ENCODE results near the gene LRRC23. TPM values are rescaled to one million over a fixed set of nuclear protein-coding genes. Genes with fewer than 3 reads are reported as not detected.
A peak's percentile ranks its signal among the peaks of the same experiment; 100 is the strongest.

LRRC23 gene
- total and polyA plus RNA-seq, 7 donors: 5.3 to 21.0 (median 12.2) TPM

GRCh38 chr12:6943722-6944380 is 39.2 kb downstream of the LRRC23 start, which contains the start of the genes C12orf57 and RNU7-1:
C12orf57 (plus strand) TSS chr12:6944022; CDS start chr12:6944122, 100 bp downstream.
RNU7-1 (plus strand) TSS chr12:6943816.
- WGBS, 2 donors: 0% methylated on average over 31 of the region's 31 CpGs
- peaks cover 0 to 60% (median 49%) of the 10 kb centered on the region in 4 donors for H3K4me1 ChIP-seq
- intact Hi-C loops (cut with DNase I): loop anchor here (1.0 to 2.0 kb wide), 3 partner anchors 21 to 169 kb away; partner anchors contain the start of gene LPCAT3

GRCh38 chr12:6944381-6945186 is 40.0 kb downstream of the LRRC23 start:
- Histone ChIP-seq H3K4me3 (peak overlapping the region; percentile 52 to 76 (median 70)), H3K27me3 (no peaks in the 10 kb centered on the region), H3K36me3 (peaks cover 5 to 38% (median 12%) of the 10 kb centered on the region in 4 donors), H3K4me1 (peaks cover 0 to 55% (median 43%) of the 10 kb centered on the region in 4 donors), H3K27ac (peak overlapping the region; percentile 92 to 99 (median 96)), H3K9me3 (no peaks in the 10 kb centered on the region)
- WGBS, 2 donors: 2 to 3% methylated on average over 48 of the region's 48 CpGs
- TF ChIP-seq POLR2AphosphoS5 (IDR thresholded peaks at IDR 0.05) (peak; percentile 61 to 81 (median 75)), CTCF (IDR thresholded peaks at IDR 0.05) (peak; percentile 77 to 97 (median 89)), EP300 (IDR thresholded peaks at IDR 0.05) (no peak)
- peak; percentile 98 for DNase-seq
- intact Hi-C loops (cut with DNase I): loop anchor here (1.0 to 2.0 kb wide), 3 partner anchors 21 to 168 kb away; partner anchors contain the start of gene LPCAT3

More at GRCh38 chr12:6943722-6944380, 39.2 kb downstream of the LRRC23 start, which contains the start of the genes C12orf57 and RNU7-1:
- peak within 1 kb of the TSS; percentile 92 to 99 (median 96) for H3K27ac ChIP-seq
- no peaks in the 10 kb centered on the region for H3K9me3 ChIP-seq
- H3K36me3 ChIP-seq: peaks cover 5 to 46% (median 12%) of the 10 kb centered on the region in 4 donors
- H3K27me3 ChIP-seq: no peaks in the 10 kb centered on the region
- TF ChIP-seq CTCF (IDR thresholded peaks at IDR 0.05): no peak
- TF ChIP-seq POLR2AphosphoS5 (IDR thresholded peaks at IDR 0.05): peak; percentile 76 to 99 (median 96)
- TF ChIP-seq POLR2A (IDR thresholded peaks at IDR 0.05): peak; percentile 88 to 92
- peak in 1 of 4 donors; percentile 20 for TF ChIP-seq EP300 (IDR thresholded peaks at IDR 0.05)
- DNase-seq: peak; percentile 92
- H3K4me3 ChIP-seq: peak within 1 kb of the TSS; percentile 52 to 76 (median 70)

GRCh38 chr12:6945613-6946012 is 41.0 kb downstream of the LRRC23 start:
- Histone ChIP-seq H3K4me1 (peaks cover 0 to 54% (median 40%) of the 10 kb centered on the region in 4 donors), H3K4me3 (no peak overlapping the region), H3K27me3 (no peaks in the 10 kb centered on the region), H3K9me3 (no peaks in the 10 kb centered on the region), H3K36me3 (peaks cover 5 to 29% (median 10%) of the 10 kb centered on the region in 4 donors), H3K27ac (peak overlapping the region in 3 of 4 donors; percentile 52 to 99 (median 94))
- intact Hi-C loops (cut with DNase I): loop anchor here (2.0 kb wide), 2 partner anchors 73 to 167 kb away; partner anchors contain the start of gene LPCAT3
- WGBS, 2 donors: 32 to 66% methylated on average over 11 of the region's 11 CpGs
- TF ChIP-seq CTCF (IDR thresholded peaks at IDR 0.05): no peak
- no peak for TF ChIP-seq POLR2A (IDR thresholded peaks at IDR 0.05)
- TF ChIP-seq EP300 (IDR thresholded peaks at IDR 0.05): no peak
- no peak for TF ChIP-seq POLR2AphosphoS5 (IDR thresholded peaks at IDR 0.05)
- DNase-seq: no peak

GRCh38 chr12:6946033-6946919 is 41.7 kb downstream of the LRRC23 start:
- H3K27ac ChIP-seq: peak overlapping the region; percentile 11 to 99 (median 46)
- 4 to 15% methylated on average over 32 of the region's 32 CpGs for WGBS, 2 donors
- intact Hi-C loops (cut with DNase I): no loop called here
- peak in 2 of 4 donors; percentile 8 to 66 for TF ChIP-seq POLR2AphosphoS5 (IDR thresholded peaks at IDR 0.05)
- TF ChIP-seq POLR2A (IDR thresholded peaks at IDR 0.05): peak in 1 of 2 donors; percentile 73
- no peak for TF ChIP-seq CTCF (IDR thresholded peaks at IDR 0.05)
- H3K36me3 ChIP-seq: peaks cover 2 to 22% (median 6%) of the 10 kb centered on the region in 4 donors
- H3K27me3 ChIP-seq: no peaks in the 10 kb centered on the region
- H3K4me3 ChIP-seq: peak overlapping the region in 2 of 4 donors; percentile 6 to 16
- DNase-seq: no peak
- H3K4me1 ChIP-seq: peaks cover 0 to 48% (median 38%) of the 10 kb centered on the region in 4 donors
- no peaks in the 10 kb centered on the region for H3K9me3 ChIP-seq

Measured in sigmoid colon (tissue), 7 donors.